NAMALWA (cell line): ENCODE measurements around the gene ZDHHC6.
"Not testable (repeated sequence)": the region's sequence is repeated elsewhere in the genome, so short reads cannot be mapped to it uniquely, and the experiment has no call there.

ENCODE experiments used
- DNase-seq: peaks from one replicate; pipeline ENCODE4 v3.0.0-alpha.2; 2015; ENCODE audit warnings: low spot score

ZDHHC6 gene

GRCh38 chr10:112446855-112447619 is at the start of gene ZDHHC6, which contains the start of gene VTI1A:
ZDHHC6 (minus strand) TSS chr10:112446914; CDS start chr10:112445436, 1,478 bp downstream.
VTI1A (plus strand) TSS chr10:112447215; CDS start chr10:112447374, 159 bp downstream.
- DNase-seq, result peak; percentile 88

GRCh38 chr10:112492736-112493135 is 46.0 kb upstream of the ZDHHC6 start:
- no peak for DNase-seq

GRCh38 chr10:112491144-112491543 is 44.4 kb upstream of the ZDHHC6 start:
- DNase-seq, result no peak

GRCh38 chr10:112490545-112490944 is 43.8 kb upstream of the ZDHHC6 start:
- DNase-seq, result no peak

- no peak for DNase-seq
These were observed 41.2 kb upstream of the ZDHHC6 start for GRCh38 chr10:112487964-112488363.

GRCh38 chr10:112484399-112484798 is 37.7 kb upstream of the ZDHHC6 start:
- no peak for DNase-seq

GRCh38 chr10:112481602-112482001 is 34.9 kb upstream of the ZDHHC6 start:
- no peak for DNase-seq

- peak; percentile 26 for DNase-seq
These were observed 29.0 kb upstream of the ZDHHC6 start for GRCh38 chr10:112475575-112476218.

- peak; percentile 67 for DNase-seq
These were observed 25.3 kb upstream of the ZDHHC6 start for GRCh38 chr10:112471878-112472487.

- no peak for DNase-seq
These were observed 20.9 kb upstream of the ZDHHC6 start for GRCh38 chr10:112467541-112468075.

- no peak for DNase-seq
These were observed 20.1 kb upstream of the ZDHHC6 start for GRCh38 chr10:112466802-112467201.

GRCh38 chr10:112465299-112465883 is 18.7 kb upstream of the ZDHHC6 start:
- no peak for DNase-seq

- not testable (repeated sequence) for DNase-seq
These were observed 17.4 kb upstream of the ZDHHC6 start for GRCh38 chr10:112464074-112464473.

GRCh38 chr10:112461029-112461887 is 14.5 kb upstream of the ZDHHC6 start:
- DNase-seq, result no peak

- no peak for DNase-seq
These were observed 13.7 kb upstream of the ZDHHC6 start for GRCh38 chr10:112460366-112460765.

GRCh38 chr10:112456533-112456932 is 9.8 kb upstream of the ZDHHC6 start:
- DNase-seq, result peak; percentile 35

- DNase-seq, result no peak
These were observed 8.4 kb upstream of the ZDHHC6 start for GRCh38 chr10:112454910-112455779.

GRCh38 chr10:112448888-112449287 is 2.2 kb upstream of the ZDHHC6 start:
- no peak for DNase-seq

GRCh38 chr10:112447620-112447928 is 860 bp upstream of the ZDHHC6 start:
- no peak for DNase-seq

- DNase-seq, result peak; percentile 40
These were observed 459 bp downstream of the ZDHHC6 start for GRCh38 chr10:112446055-112446854.
